HG03378 (cell line): ENCODE data around the gene PCAT7.
"Not testable (repeated sequence)": the region's sequence is repeated elsewhere in the genome, so short reads cannot be mapped to it uniquely, and the experiment has no call there.

Experiments used
- ATAC-seq: cut with Tn5 transposase; IDR thresholded peaks from one replicate; pipeline ENCODE4 v1.9.1; 2021; ENCODE audit warnings: mild to moderate bottlenecking, moderate library complexity; ENCODE audit not compliant: unreplicated experiment

PCAT7 gene

GRCh38 chr9:94554439-94555331 lies at the start of gene PCAT7:
Gene PCAT7, plus strand, starts transcription at chr9:94555083.
- no peak for ATAC-seq

- not testable (repeated sequence) for ATAC-seq
These were observed 48.5 kb upstream of the PCAT7 start for GRCh38 chr9:94506370-94506769.

GRCh38 chr9:94507531-94508258 lies 47.2 kb upstream of the PCAT7 start:
- no peak for ATAC-seq

DNA sequence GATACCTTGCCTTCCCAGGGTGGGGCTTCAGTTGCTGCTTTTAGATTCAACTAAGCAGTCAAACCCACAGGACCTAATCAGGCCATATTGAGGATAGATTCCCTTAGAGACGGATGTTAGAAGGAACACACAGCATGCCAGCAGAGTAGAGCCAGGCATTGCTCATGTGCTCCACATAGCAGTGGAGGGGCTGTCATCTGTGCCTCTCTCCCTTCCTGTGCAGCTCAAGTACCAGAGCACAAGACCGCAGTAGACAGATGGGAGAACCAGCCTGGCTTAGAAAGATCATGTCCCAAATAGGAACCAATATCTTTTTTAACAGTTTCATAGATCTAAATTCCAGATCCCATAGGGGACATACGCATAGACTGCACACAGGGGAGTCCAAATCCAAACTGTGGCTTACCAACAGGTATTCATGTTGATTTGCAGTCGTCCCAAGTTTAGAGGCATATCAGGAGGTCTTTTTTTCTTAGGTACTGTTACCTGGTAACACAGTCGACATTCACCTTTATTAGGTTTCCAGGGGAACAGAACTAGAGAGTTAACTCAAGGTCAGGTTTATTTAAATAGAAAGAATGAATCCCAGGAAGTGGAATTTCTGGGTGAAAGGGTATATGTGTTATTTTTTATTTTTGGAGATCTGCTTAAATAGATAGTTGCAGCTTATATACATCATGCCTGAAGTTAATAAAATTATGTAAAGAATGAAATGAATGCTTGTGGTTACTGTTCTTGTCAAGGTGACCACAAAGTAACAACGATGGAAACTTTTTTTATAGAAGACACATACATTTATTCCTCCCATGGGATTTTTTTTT lies 43.5 kb upstream of the PCAT7 start:
- ATAC-seq = no peak

DNA sequence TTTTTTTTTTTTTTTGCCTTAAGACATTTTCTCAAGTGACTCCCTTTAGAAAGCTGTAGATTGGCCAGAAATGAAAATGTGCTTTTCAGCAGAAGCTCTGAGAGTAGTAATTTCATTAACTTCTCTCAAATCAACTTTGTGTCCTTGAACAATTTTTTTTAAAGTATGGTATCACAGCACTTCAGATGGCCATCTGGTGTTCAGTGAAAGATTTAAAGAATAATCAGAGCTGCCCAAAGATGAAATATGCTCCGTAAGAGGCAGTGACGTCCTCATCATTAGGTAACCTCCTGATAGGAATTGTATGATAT lies 43.0 kb upstream of the PCAT7 start:
- ATAC-seq = no peak

- ATAC-seq = no peak
These were observed 40.2 kb upstream of the PCAT7 start for GRCh38 chr9:94514722-94515121.

GRCh38 chr9:94517254-94517653 lies 37.6 kb upstream of the PCAT7 start:
- no peak for ATAC-seq

- ATAC-seq = no peak
These were observed 29.4 kb upstream of the PCAT7 start for GRCh38 chr9:94525396-94526035.

DNA sequence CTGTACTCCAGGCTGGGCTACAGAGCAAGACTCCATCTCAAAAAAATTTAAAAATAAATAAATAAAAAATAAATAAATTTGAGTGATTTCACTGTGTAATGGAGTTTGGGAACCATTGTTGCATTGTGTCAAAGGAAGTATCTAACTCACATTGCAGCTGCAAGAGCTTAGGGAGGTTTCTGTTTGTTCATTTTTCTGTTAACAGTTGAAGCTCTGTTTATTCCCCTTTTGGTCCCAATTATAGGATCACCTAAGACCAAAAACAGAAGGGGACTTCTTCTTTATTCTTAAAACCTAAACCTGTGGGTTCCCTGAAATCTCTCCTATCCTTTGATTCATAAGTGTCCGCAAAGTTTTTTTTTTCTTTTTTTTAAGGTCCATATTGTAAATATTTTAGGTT lies 28.6 kb upstream of the PCAT7 start:
- no peak for ATAC-seq

DNA sequence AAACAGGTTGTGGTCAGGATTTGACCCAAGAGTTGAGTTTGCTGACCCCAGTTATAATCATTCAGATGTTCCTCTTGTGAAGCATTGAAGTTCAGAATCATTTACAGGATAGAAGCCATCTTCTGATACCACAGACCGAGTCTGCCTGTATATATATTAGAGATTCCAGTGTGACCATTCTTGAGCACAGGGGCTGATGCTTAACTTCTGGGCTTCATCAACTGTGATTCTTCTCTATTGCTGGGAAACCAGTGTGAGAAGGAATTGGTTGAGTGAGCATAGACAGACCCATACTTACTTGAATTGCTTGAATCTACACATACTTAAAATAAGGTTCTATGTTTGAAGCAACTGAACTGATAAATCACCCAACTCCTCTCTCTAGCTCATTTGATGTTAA lies 27.9 kb upstream of the PCAT7 start:
- no peak for ATAC-seq

DNA sequence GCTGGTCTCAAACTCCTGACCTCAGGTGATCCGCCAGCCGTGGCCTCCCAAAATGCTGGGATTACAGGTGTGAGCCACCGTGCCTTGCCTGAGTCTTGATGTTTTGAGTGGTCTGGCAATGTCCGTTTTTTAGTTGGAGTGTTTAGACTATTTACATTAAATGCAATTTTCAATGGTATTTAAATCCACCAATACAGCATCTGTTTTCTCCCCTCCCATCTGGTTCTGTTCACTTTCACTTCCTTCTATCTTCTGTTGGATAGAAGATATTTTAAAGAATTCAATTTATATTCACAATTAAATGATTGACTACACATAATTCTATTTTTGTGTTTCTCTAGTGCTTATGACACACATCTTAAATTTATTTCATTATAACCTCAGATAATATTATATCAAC lies 26.0 kb upstream of the PCAT7 start:
- ATAC-seq = no peak

- ATAC-seq = no peak
These were observed 21.7 kb upstream of the PCAT7 start for GRCh38 chr9:94533155-94533554.

DNA sequence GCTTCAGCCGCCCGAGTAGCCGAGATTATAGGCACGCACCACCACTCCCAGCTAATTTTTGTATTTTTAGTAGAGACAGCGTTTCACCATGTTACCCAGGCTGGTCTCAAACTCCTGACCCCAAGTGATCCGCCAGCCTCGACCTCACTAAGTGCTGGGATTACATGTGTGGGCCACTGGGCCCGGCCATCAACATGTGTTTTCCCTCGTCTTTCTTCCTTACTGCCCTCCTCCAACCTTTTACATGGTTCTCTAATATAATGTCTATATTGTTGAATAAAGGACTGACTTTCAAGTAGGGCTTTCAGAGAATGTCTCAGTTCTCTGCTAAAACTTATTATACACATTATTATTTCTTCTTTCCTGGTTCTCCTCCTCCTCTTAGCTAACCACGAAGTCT lies 21.3 kb upstream of the PCAT7 start:
- ATAC-seq = no peak

DNA sequence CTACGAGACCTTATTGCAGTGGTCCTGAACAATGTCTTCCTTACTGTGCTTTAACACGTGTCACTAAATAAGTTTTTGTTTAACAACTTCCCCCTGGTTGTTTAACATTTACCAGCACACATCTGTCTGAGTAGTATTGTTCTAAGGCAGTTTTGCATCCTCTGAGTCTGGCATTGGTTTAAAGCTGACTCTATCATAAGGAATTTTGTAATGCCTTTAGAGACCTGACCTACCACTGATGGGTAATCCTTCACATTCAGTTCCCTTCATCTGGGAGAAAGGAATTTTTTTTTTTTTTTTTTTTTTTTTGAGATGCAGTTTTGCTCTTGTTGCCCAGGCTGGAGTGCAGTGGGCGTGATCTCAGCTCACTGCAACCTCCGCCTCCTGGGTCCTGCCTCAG lies 20.0 kb upstream of the PCAT7 start:
- ATAC-seq = no peak

- ATAC-seq = no peak
These were observed 16.0 kb upstream of the PCAT7 start for GRCh38 chr9:94538908-94539307.

DNA sequence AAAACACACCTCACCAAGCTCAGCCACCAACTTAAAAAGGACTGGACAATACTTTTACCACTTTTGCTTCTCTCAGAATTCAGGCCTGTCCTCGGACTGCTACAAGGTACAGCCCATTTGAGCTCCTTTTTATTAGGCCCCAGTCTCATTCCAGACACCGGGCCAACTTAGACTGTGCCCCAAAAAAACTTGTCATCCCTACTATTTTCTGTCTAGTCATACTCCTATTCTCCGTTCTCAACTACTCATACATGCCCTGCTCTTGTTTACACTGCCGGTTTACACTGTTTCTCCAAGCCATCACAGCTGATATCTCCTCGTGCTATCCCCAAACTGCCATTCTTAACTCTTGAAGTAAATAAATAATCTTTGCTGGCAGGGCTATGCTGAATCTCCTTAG lies 10.5 kb upstream of the PCAT7 start:
- not testable (repeated sequence) for ATAC-seq

- ATAC-seq = no peak
These were observed 8.9 kb upstream of the PCAT7 start for GRCh38 chr9:94545940-94546339.

GRCh38 chr9:94553029-94553938 lies 1.6 kb upstream of the PCAT7 start:
- no peak for ATAC-seq

GRCh38 chr9:94554078-94554438 lies 825 bp upstream of the PCAT7 start:
- ATAC-seq = no peak

DNA sequence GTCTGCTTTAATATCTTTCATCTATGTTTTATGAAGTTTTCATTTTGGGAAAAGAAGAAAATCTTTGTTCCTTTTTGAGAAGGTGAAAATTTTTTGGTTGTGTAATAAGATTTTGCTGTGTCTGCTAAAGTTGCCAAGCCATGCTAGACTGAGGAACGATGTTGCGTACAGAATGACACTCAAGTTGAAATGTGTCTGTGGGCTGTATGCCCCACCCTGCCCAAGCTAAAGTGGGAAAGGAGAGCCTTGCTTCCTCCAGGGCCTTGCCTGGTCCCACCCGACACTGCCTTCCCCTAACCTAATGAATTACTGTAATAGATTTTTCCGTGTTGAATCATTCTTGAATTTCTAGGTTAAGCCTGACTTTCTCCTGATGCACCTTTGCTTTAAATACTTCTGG lies 2.5 kb downstream of the PCAT7 start:
- no peak for ATAC-seq
